HG03045 (cell line): ENCODE data around the gene SUSD5.

Source experiments
- ATAC-seq: cut with Tn5 transposase; IDR thresholded peaks from one replicate; pipeline ENCODE4 v1.9.1; 2021; ENCODE audit warnings: mild to moderate bottlenecking, moderate library complexity; ENCODE audit not compliant: unreplicated experiment

The SUSD5 gene

GRCh38 chr3:33218446-33219174, at the start of gene SUSD5:
SUSD5 (minus strand) TSS chr3:33218810; CDS start chr3:33218797, 13 bp downstream.
- no peak for ATAC-seq

GRCh38 chr3:33260104-33260503, 41.5 kb upstream of the SUSD5 start:
- ATAC-seq = no peak

- ATAC-seq = no peak
These were observed 37.6 kb upstream of the SUSD5 start for GRCh38 chr3:33256249-33256648.

- no peak for ATAC-seq
These were observed 32.1 kb upstream of the SUSD5 start for GRCh38 chr3:33250712-33251111.

GRCh38 chr3:33246786-33247185, 28.2 kb upstream of the SUSD5 start:
- no peak for ATAC-seq

- no peak for ATAC-seq
These were observed 21.7 kb upstream of the SUSD5 start for GRCh38 chr3:33240261-33240660.

- ATAC-seq = no peak
These were observed 20.3 kb upstream of the SUSD5 start for GRCh38 chr3:33238923-33239322.

- ATAC-seq = no peak
These were observed 18.8 kb upstream of the SUSD5 start for GRCh38 chr3:33237439-33237838.

GRCh38 chr3:33236005-33236404, 17.4 kb upstream of the SUSD5 start:
- ATAC-seq = no peak

- ATAC-seq = no peak
These were observed 15.3 kb upstream of the SUSD5 start for GRCh38 chr3:33233884-33234283.

- no peak for ATAC-seq
These were observed 13.3 kb upstream of the SUSD5 start for GRCh38 chr3:33231756-33232465.

- no peak for ATAC-seq
These were observed 11.3 kb upstream of the SUSD5 start for GRCh38 chr3:33229947-33230346.

GRCh38 chr3:33229066-33229465, 10.5 kb upstream of the SUSD5 start:
- no peak for ATAC-seq

GRCh38 chr3:33221241-33221640, 2.6 kb upstream of the SUSD5 start:
- ATAC-seq = no peak

GRCh38 chr3:33219175-33219487, 521 bp upstream of the SUSD5 start:
- no peak for ATAC-seq

GRCh38 chr3:33217866-33218445, 654 bp downstream of the SUSD5 start:
- ATAC-seq = no peak

GRCh38 chr3:33215739-33216138, 2.9 kb downstream of the SUSD5 start:
- no peak for ATAC-seq

GRCh38 chr3:33212406-33212805, 6.2 kb downstream of the SUSD5 start:
- ATAC-seq = no peak

GRCh38 chr3:33211444-33211843, 7.2 kb downstream of the SUSD5 start:
- no peak for ATAC-seq

GRCh38 chr3:33209357-33209756, 9.3 kb downstream of the SUSD5 start:
- ATAC-seq = no peak

GRCh38 chr3:33202711-33203457, 15.7 kb downstream of the SUSD5 start:
- no peak for ATAC-seq

- no peak for ATAC-seq
These were observed 17.4 kb downstream of the SUSD5 start for GRCh38 chr3:33201195-33201594.
